Measurements from ENCODE around the gene GRXCR2.

DNA sequence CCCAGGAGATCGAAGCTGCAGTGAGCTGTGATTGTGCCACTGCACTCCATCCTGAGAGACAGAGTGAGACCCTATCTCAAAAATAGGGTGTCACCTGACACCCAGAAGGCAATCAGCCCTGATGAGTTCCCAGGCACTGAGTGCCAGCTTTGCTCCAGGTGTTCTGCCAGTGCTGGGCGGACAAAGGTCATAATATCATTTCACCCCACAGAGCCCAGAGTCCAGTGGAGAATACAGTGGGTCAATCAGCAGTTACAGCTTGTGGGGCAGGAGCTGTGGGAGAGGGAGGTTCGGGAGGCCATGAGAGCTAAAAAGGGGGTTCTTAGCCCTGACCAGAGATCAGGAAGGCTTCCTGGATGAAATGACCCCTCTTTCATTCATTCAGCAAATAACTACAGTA is 39.2 kb upstream of the GRXCR2 start:
- TF ChIP-seq EZH2 (IDR thresholded peaks at IDR 0.05; ENCODE audit: insufficient read depth, poor library complexity, severe bottlenecking) (no peak), EZH2phosphoT487 (IDR thresholded peaks at IDR 0.05; ENCODE audit: insufficient read depth, low read depth) (no peak)
